Upper lobe of right lung (tissue), 1 donor: Measurements from ENCODE around the gene CIPC. TPM values are rescaled to one million over a fixed set of nuclear protein-coding genes. Genes with fewer than 3 reads are reported as not detected.

Experiments
- ATAC-seq: fragments of 200-7000 bp; cut with Tn5 transposase; one replicate; pipeline ENCODE4 v1.9.1; 2020; ENCODE audit warnings: mild to moderate bottlenecking, moderate library complexity
- DNase-seq: peaks from one replicate; pipeline ENCODE4 v3.0.0-alpha.2; 2020
- H3K27ac ChIP-seq: fragments of 200-600 bp; one replicate; pipeline ENCODE4 v1.8.0; 2022
- H3K27me3 ChIP-seq: fragments of 200-600 bp; one replicate; pipeline ENCODE4 v1.8.0; 2022; ENCODE audit warnings: mild to moderate bottlenecking
- H3K36me3 ChIP-seq: fragments of 200-600 bp; one replicate; pipeline ENCODE4 v1.8.0; 2022
- H3K4me1 ChIP-seq: fragments of 200-600 bp; one replicate; pipeline ENCODE4 v1.8.0; 2022
- H3K4me3 ChIP-seq: fragments of 200-600 bp; one replicate; pipeline ENCODE4 v1.8.0; 2022; ENCODE audit warnings: mild to moderate bottlenecking
- H3K9me3 ChIP-seq: fragments of 200-600 bp; one replicate; pipeline ENCODE4 v1.8.0; 2022
- intact Hi-C: fragments of 100-400 bp; cut with DNase I; formaldehyde crosslinking; loops from one replicate; pipeline ENCODE4 v1.11.0; 2022
- total RNA-seq: library from RNA; stranded (reverse); fragmentation: NEBNext Ultra II Directional; extraction: Animal tissue kit (Norgen Biotek cat#: 25700); gene quantifications from one replicate; pipeline ENCODE4 v1.2.1, GENCODE V29; 2021
- TF ChIP-seq, protein P1 (sequence below): fragments of 200-600 bp; IDR thresholded peaks from one replicate; pipeline ENCODE4 v1.8.0; 2022; ENCODE audit warnings: antibody characterized with exemption
- donor health status: DM: no; HTN: yes; CAD: no; lungs with severe emphysema.

The CIPC gene
- total RNA-seq, 1 donor from 2014 or later: 24.9 TPM

DNA sequence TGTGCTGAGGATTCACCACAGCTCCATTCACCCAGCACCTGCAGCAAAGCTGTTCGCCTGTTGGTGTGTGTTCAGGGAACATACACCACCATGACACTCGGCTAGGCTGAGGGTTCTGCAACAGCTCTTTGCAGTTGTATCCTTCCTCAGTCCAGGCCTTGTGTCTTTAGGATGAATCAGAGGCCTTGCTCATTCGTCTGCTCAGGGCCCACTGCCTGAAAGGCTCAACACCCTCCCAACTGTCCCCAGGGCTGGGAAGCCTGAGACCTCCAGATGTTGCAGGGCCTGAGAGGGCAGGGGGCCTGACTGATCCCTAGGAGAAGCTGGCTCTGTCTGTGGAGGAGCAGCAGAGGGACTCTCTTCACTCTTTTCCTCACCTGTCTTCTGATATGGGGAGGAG is 32.3 kb downstream of the CIPC start:
- no peaks in the 10 kb centered on the region for H3K9me3 ChIP-seq
- H3K27me3 ChIP-seq: peaks cover 33% of the 10 kb centered on the region
- peaks cover under 1% of the 10 kb centered on the region for H3K4me1 ChIP-seq
- TF ChIP-seq, protein P1, sequence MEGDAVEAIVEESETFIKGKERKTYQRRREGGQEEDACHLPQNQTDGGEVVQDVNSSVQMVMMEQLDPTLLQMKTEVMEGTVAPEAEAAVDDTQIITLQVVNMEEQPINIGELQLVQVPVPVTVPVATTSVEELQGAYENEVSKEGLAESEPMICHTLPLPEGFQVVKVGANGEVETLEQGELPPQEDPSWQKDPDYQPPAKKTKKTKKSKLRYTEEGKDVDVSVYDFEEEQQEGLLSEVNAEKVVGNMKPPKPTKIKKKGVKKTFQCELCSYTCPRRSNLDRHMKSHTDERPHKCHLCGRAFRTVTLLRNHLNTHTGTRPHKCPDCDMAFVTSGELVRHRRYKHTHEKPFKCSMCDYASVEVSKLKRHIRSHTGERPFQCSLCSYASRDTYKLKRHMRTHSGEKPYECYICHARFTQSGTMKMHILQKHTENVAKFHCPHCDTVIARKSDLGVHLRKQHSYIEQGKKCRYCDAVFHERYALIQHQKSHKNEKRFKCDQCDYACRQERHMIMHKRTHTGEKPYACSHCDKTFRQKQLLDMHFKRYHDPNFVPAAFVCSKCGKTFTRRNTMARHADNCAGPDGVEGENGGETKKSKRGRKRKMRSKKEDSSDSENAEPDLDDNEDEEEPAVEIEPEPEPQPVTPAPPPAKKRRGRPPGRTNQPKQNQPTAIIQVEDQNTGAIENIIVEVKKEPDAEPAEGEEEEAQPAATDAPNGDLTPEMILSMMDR: no peak
- H3K4me3 ChIP-seq: no peak overlapping the region
- no peak overlapping the region for H3K27ac ChIP-seq
- intact Hi-C loops: no loop called here
- H3K36me3 ChIP-seq: no peaks in the 10 kb centered on the region
- ATAC-seq (no peak), DNase-seq (peak; percentile 22)

- no peaks in the 10 kb centered on the region for H3K36me3 ChIP-seq
- H3K27me3 ChIP-seq: peaks cover 32% of the 10 kb centered on the region
- TF ChIP-seq, protein P1: no peak
- DNase-seq (peak; percentile 25), ATAC-seq (no peak)
- intact Hi-C loops: no loop called here
- no peak overlapping the region for H3K27ac ChIP-seq
- no peaks in the 10 kb centered on the region for H3K9me3 ChIP-seq
- no peaks in the 10 kb centered on the region for H3K4me1 ChIP-seq
- no peak overlapping the region for H3K4me3 ChIP-seq
Measured at GRCh38 chr14:77131206-77131605, 33.1 kb downstream of the CIPC start.

GRCh38 chr14:77131871-77132486 is 33.9 kb downstream of the CIPC start:
- ATAC-seq: no peak
- Histone ChIP-seq H3K4me1 (no peaks in the 10 kb centered on the region), H3K36me3 (no peaks in the 10 kb centered on the region), H3K4me3 (no peak overlapping the region), H3K9me3 (no peaks in the 10 kb centered on the region), H3K27me3 (peaks cover 37% of the 10 kb centered on the region), H3K27ac (no peak overlapping the region)
- DNase-seq: peak; percentile 26
- intact Hi-C loops: no loop called here
- TF ChIP-seq, protein P1: no peak

- H3K36me3 ChIP-seq: no peaks in the 10 kb centered on the region
- peaks cover 50% of the 10 kb centered on the region for H3K27me3 ChIP-seq
- H3K9me3 ChIP-seq: no peaks in the 10 kb centered on the region
- TF ChIP-seq, protein P1: no peak
- intact Hi-C loops: no loop called here
- H3K4me3 ChIP-seq: no peak overlapping the region
- H3K27ac ChIP-seq: no peak overlapping the region
- peak; percentile 72 for ATAC-seq
- peak; percentile 69 for DNase-seq
- H3K4me1 ChIP-seq: no peaks in the 10 kb centered on the region
Measured at GRCh38 chr14:77133720-77134338, 35.8 kb downstream of the CIPC start.

DNA sequence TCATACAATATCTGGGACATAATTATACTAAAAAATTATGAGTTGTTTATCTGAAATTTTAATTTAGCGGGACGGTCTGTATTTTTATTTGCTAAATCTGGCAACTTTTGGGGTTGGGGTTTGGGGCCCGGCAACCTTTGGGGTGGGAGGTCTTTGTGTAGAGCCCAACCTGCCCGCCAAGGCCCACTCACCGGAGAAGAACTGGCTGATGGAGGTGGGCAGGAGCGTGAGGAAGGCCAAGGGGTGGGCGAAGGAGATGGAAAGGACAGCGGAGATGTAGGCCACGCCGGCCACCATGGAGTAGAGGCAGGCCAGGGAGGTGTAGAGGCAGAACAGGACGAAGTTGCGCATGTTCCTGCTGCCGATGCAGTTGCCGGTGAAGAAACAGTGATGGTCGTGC is 41.0 kb downstream of the CIPC start:
- H3K36me3 ChIP-seq: no peaks in the 10 kb centered on the region
- H3K27me3 ChIP-seq: peaks cover 93% of the 10 kb centered on the region
- peak; percentile 51 for DNase-seq
- H3K4me1 ChIP-seq: peaks cover 13% of the 10 kb centered on the region
- intact Hi-C loops: no loop called here
- TF ChIP-seq, protein P1: no peak
- H3K27ac ChIP-seq: no peak overlapping the region
- H3K4me3 ChIP-seq: no peak overlapping the region
- H3K9me3 ChIP-seq: no peaks in the 10 kb centered on the region
- no peak for ATAC-seq
